ENCODE data around the gene AP1M1.

GRCh38 chr19:16293118-16294091, 95.7 kb downstream of the AP1M1 start:
- TF ChIP-seq ISL1 (CRISPR knock-in tag; IDR thresholded peaks at IDR 0.05) (no peak), ESRRG (CRISPR knock-in tag; IDR thresholded peaks at IDR 0.05) (no peak), BACH2 (CRISPR knock-in tag; IDR thresholded peaks at IDR 0.05; ENCODE audit: borderline replicate concordance) (no peak), ZFP30 (CRISPR knock-in tag; IDR thresholded peaks at IDR 0.05) (no peak), GLIS3 (CRISPR knock-in tag; IDR thresholded peaks at IDR 0.05) (no peak), RARB (CRISPR knock-in tag; IDR thresholded peaks at IDR 0.05) (no peak), TSHZ2 (CRISPR knock-in tag; IDR thresholded peaks at IDR 0.05) (no peak)
- TF ChIP-seq, protein P1, sequence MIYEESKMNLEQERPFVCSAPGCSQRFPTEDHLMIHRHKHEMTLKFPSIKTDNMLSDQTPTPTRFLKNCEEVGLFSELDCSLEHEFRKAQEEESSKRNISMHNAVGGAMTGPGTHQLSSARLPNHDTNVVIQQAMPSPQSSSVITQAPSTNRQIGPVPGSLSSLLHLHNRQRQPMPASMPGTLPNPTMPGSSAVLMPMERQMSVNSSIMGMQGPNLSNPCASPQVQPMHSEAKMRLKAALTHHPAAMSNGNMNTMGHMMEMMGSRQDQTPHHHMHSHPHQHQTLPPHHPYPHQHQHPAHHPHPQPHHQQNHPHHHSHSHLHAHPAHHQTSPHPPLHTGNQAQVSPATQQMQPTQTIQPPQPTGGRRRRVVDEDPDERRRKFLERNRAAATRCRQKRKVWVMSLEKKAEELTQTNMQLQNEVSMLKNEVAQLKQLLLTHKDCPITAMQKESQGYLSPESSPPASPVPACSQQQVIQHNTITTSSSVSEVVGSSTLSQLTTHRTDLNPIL (CRISPR knock-in tag; IDR thresholded peaks at IDR 0.05; ENCODE audit: low read depth), result no peak
